Measurements from ENCODE around the gene RBFOX2.
"Not testable (repeated sequence)": the region's sequence is repeated elsewhere in the genome, so short reads cannot be mapped to it uniquely, and the experiment has no call there.

Gene RBFOX2

GRCh38 chr22:35740616-35741015, 288.0 kb downstream of the RBFOX2 start:
- DNase-seq (ENCODE audit: low spot score) (no peak), ATAC-seq (ENCODE audit: low read depth) (no peak)
- Histone ChIP-seq H3K27me3 (ENCODE audit: insufficient read depth, poor library complexity, severe bottlenecking) (no peaks in the 10 kb centered on the region), H3K4me3 (ENCODE audit: severe bottlenecking) (no peak overlapping the region), H3K36me3 (ENCODE audit: low read depth) (peaks cover 32% of the 10 kb centered on the region), H3K4me1 (ENCODE audit: insufficient read depth, poor library complexity, severe bottlenecking) (peaks cover 14% of the 10 kb centered on the region), H3K9me3 (ENCODE audit: severe bottlenecking) (no peaks in the 10 kb centered on the region), H3K27ac (ENCODE audit: poor library complexity, severe bottlenecking) (no peak overlapping the region)
- TF ChIP-seq CTCF (IDR thresholded peaks at IDR 0.05; ENCODE audit: poor library complexity, severe bottlenecking): no peak

GRCh38 chr22:35739931-35740380, 288.7 kb downstream of the RBFOX2 start:
- peaks cover 14% of the 10 kb centered on the region for H3K4me1 ChIP-seq (ENCODE audit: insufficient read depth, poor library complexity, severe bottlenecking)
- no peaks in the 10 kb centered on the region for H3K27me3 ChIP-seq (ENCODE audit: insufficient read depth, poor library complexity, severe bottlenecking)
- TF ChIP-seq CTCF (IDR thresholded peaks at IDR 0.05; ENCODE audit: poor library complexity, severe bottlenecking): no peak
- H3K4me3 ChIP-seq (ENCODE audit: severe bottlenecking): no peak overlapping the region
- H3K36me3 ChIP-seq (ENCODE audit: low read depth): peaks cover 26% of the 10 kb centered on the region
- ATAC-seq (ENCODE audit: low read depth): no peak
- H3K9me3 ChIP-seq (ENCODE audit: severe bottlenecking): no peaks in the 10 kb centered on the region
- H3K27ac ChIP-seq (ENCODE audit: poor library complexity, severe bottlenecking): no peak overlapping the region
- no peak for DNase-seq (ENCODE audit: low spot score)

DNA sequence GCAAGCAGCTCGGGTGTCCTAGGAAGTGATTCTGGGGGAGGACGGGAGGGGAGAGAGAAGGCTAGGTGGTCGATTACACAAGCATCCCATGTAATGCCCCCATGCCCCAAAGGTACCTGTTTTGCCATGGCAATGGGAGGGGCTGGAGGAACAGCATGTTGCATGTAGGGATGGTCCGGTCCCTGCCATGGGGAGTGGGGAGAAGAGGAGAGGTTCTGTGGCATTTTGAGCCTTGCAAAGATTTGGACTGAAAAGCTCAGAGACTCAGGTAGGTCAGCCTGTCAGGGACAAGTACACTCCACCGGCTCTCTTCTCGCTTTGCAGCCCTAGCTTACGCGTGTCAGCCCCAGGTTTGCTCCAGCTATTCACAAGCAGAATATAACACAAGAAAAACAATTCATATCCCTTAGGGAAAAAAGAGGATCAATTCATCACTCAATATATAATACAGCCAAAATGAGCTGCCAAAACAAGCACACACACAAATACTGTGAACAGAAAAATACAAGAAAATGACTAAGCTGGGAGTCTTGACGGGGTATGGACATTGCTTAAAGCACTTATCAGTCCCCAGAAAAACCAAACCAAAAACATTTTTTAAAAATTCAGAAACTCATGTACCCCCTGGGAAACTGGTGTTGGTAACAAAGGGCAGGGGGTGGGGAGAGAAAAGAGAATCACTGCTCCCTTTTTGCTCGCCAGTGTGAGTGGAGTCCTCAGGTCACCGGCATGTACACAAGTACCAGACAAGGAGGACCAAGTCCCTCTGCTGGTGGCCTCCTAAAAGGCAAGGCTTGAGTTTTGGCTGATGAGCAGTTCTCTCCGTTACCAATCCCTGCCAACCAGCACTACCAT, 289.3 kb downstream of the RBFOX2 start:
- H3K36me3 ChIP-seq (ENCODE audit: low read depth): peaks cover 22% of the 10 kb centered on the region
- no peak overlapping the region for H3K4me3 ChIP-seq (ENCODE audit: severe bottlenecking)
- no peak overlapping the region for H3K27ac ChIP-seq (ENCODE audit: poor library complexity, severe bottlenecking)
- H3K4me1 ChIP-seq (ENCODE audit: insufficient read depth, poor library complexity, severe bottlenecking): peaks cover 14% of the 10 kb centered on the region
- DNase-seq (ENCODE audit: low spot score) (no peak), ATAC-seq (ENCODE audit: low read depth) (no peak)
- no peaks in the 10 kb centered on the region for H3K27me3 ChIP-seq (ENCODE audit: insufficient read depth, poor library complexity, severe bottlenecking)
- peak; percentile 12 for TF ChIP-seq CTCF (IDR thresholded peaks at IDR 0.05; ENCODE audit: poor library complexity, severe bottlenecking)
- no peaks in the 10 kb centered on the region for H3K9me3 ChIP-seq (ENCODE audit: severe bottlenecking)

- not testable (repeated sequence) for H3K9me3 ChIP-seq (ENCODE audit: severe bottlenecking); H3K4me1 ChIP-seq (ENCODE audit: insufficient read depth, poor library complexity, severe bottlenecking); H3K27me3 ChIP-seq (ENCODE audit: insufficient read depth, poor library complexity, severe bottlenecking); H3K27ac ChIP-seq (ENCODE audit: poor library complexity, severe bottlenecking); ATAC-seq (ENCODE audit: low read depth); H3K4me3 ChIP-seq (ENCODE audit: severe bottlenecking); H3K36me3 ChIP-seq (ENCODE audit: low read depth); DNase-seq (ENCODE audit: low spot score)
These were observed 290.7 kb downstream of the RBFOX2 start for GRCh38 chr22:35737886-35738285.

- no peaks in the 10 kb centered on the region for H3K27me3 ChIP-seq (ENCODE audit: insufficient read depth, poor library complexity, severe bottlenecking)
- DNase-seq (ENCODE audit: low spot score) (no peak), ATAC-seq (ENCODE audit: low read depth) (no peak)
- TF ChIP-seq CTCF (IDR thresholded peaks at IDR 0.05; ENCODE audit: poor library complexity, severe bottlenecking): no peak
- H3K27ac ChIP-seq (ENCODE audit: poor library complexity, severe bottlenecking): no peak overlapping the region
- 0 out of 2 replicates have a peak, but pooled peaks cover 8% of the 10 kb centered on the region for H3K36me3 ChIP-seq (ENCODE audit: low read depth)
- H3K9me3 ChIP-seq (ENCODE audit: severe bottlenecking): no peaks in the 10 kb centered on the region
- H3K4me3 ChIP-seq (ENCODE audit: severe bottlenecking): no peak overlapping the region
- no peaks in the 10 kb centered on the region for H3K4me1 ChIP-seq (ENCODE audit: insufficient read depth, poor library complexity, severe bottlenecking)
These were observed 291.9 kb downstream of the RBFOX2 start for GRCh38 chr22:35736701-35737100.

All from RWPE2 (cell line).